ENCODE results near the gene DLG5. TPM values are rescaled to one million over a fixed set of nuclear protein-coding genes. Genes with fewer than 3 reads are reported as not detected.

Gene DLG5
- total and polyA plus RNA-seq, 9 of the 15 experiments (the other 6 are each of a cell fraction or from before 2014, with no cell fraction given) = 1.4 to 26.8 (median 11.2) TPM

DNA sequence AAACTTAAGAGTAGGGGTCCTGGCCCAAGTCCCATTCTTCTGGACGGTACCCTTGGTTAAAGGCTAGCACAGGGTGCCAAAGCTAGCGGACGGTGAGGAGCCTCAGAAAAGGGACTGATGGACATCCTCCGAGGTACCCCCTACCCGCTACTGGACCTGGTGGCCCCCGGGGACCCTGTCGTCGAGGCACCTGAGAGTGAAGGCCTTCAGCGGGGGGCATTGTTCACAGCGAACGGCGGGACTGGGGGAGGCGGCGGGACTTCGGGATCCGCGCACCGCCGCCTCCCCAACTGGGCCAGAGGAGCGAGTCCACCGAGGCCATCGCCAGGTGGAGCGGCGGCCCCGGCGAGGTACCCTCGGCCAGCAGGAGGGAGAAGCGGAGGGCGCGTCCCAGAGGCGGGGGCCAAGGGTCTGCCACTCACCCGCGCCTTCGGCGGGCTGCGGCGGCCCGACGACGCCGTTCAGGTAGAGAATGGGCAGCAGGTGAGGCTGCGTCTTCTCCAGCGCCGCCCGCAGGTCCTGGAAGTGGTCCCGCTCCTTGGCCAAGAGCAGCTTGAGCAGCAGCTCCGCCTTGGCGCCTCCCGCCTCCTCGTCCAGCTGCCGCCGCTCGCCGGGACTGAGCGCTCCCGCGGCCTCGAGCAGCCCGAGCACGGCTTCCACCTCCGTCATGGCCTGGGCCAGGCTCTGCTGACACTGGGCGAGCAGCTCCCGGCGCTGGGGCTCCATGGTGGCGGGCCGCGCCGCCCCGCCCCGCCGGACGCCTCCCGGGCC is 575 bp downstream of the DLG5 start (continued):
- no peak for TF ChIP-seq GTF2E2 (tag; IDR thresholded peaks at IDR 0.05)
- TF ChIP-seq, protein P1, sequence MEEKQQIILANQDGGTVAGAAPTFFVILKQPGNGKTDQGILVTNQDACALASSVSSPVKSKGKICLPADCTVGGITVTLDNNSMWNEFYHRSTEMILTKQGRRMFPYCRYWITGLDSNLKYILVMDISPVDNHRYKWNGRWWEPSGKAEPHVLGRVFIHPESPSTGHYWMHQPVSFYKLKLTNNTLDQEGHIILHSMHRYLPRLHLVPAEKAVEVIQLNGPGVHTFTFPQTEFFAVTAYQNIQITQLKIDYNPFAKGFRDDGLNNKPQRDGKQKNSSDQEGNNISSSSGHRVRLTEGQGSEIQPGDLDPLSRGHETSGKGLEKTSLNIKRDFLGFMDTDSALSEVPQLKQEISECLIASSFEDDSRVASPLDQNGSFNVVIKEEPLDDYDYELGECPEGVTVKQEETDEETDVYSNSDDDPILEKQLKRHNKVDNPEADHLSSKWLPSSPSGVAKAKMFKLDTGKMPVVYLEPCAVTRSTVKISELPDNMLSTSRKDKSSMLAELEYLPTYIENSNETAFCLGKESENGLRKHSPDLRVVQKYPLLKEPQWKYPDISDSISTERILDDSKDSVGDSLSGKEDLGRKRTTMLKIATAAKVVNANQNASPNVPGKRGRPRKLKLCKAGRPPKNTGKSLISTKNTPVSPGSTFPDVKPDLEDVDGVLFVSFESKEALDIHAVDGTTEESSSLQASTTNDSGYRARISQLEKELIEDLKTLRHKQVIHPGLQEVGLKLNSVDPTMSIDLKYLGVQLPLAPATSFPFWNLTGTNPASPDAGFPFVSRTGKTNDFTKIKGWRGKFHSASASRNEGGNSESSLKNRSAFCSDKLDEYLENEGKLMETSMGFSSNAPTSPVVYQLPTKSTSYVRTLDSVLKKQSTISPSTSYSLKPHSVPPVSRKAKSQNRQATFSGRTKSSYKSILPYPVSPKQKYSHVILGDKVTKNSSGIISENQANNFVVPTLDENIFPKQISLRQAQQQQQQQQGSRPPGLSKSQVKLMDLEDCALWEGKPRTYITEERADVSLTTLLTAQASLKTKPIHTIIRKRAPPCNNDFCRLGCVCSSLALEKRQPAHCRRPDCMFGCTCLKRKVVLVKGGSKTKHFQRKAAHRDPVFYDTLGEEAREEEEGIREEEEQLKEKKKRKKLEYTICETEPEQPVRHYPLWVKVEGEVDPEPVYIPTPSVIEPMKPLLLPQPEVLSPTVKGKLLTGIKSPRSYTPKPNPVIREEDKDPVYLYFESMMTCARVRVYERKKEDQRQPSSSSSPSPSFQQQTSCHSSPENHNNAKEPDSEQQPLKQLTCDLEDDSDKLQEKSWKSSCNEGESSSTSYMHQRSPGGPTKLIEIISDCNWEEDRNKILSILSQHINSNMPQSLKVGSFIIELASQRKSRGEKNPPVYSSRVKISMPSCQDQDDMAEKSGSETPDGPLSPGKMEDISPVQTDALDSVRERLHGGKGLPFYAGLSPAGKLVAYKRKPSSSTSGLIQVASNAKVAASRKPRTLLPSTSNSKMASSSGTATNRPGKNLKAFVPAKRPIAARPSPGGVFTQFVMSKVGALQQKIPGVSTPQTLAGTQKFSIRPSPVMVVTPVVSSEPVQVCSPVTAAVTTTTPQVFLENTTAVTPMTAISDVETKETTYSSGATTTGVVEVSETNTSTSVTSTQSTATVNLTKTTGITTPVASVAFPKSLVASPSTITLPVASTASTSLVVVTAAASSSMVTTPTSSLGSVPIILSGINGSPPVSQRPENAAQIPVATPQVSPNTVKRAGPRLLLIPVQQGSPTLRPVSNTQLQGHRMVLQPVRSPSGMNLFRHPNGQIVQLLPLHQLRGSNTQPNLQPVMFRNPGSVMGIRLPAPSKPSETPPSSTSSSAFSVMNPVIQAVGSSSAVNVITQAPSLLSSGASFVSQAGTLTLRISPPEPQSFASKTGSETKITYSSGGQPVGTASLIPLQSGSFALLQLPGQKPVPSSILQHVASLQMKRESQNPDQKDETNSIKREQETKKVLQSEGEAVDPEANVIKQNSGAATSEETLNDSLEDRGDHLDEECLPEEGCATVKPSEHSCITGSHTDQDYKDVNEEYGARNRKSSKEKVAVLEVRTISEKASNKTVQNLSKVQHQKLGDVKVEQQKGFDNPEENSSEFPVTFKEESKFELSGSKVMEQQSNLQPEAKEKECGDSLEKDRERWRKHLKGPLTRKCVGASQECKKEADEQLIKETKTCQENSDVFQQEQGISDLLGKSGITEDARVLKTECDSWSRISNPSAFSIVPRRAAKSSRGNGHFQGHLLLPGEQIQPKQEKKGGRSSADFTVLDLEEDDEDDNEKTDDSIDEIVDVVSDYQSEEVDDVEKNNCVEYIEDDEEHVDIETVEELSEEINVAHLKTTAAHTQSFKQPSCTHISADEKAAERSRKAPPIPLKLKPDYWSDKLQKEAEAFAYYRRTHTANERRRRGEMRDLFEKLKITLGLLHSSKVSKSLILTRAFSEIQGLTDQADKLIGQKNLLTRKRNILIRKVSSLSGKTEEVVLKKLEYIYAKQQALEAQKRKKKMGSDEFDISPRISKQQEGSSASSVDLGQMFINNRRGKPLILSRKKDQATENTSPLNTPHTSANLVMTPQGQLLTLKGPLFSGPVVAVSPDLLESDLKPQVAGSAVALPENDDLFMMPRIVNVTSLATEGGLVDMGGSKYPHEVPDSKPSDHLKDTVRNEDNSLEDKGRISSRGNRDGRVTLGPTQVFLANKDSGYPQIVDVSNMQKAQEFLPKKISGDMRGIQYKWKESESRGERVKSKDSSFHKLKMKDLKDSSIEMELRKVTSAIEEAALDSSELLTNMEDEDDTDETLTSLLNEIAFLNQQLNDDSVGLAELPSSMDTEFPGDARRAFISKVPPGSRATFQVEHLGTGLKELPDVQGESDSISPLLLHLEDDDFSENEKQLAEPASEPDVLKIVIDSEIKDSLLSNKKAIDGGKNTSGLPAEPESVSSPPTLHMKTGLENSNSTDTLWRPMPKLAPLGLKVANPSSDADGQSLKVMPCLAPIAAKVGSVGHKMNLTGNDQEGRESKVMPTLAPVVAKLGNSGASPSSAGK (IDR thresholded peaks at IDR 0.05) = peak; percentile 61; the same call in 1 of the 2 replicates
- no peak for TF ChIP-seq CBX8 (IDR thresholded peaks at IDR 0.05; ENCODE audit: borderline replicate concordance, extremely low read depth, low read depth, low read length, poor library complexity, severe bottlenecking)
- TF ChIP-seq ZNF766 (CRISPR knock-in tag; conservative IDR thresholded peaks at IDR 0.05) = no peak
- TF ChIP-seq SIX5 (IDR thresholded peaks at IDR 0.05; ENCODE audit: borderline replicate concordance in 1 of 2, insufficient read depth in 1 of 2, low read depth in 1 of 2, low read length in 2 of 2) = no peak
- no peak for TF ChIP-seq YY1 (IDR thresholded peaks at IDR 0.05; ENCODE audit: borderline replicate concordance in 1 of 3, control insufficient read depth in 1 of 3, extremely low read depth in 1 of 3, insufficient read depth in 3 of 3, insufficient read length in 1 of 3, insufficient replicate concordance in 2 of 3, low read depth in 1 of 3, low read length in 2 of 3)
- no peak for TF ChIP-seq RUNX1 (IDR thresholded peaks at IDR 0.05; ENCODE audit: low read depth)
- TF ChIP-seq HDAC2 (IDR thresholded peaks at IDR 0.05) = no peak
- TF ChIP-seq POLR3A (IDR thresholded peaks at IDR 0.05; ENCODE audit: borderline replicate concordance, extremely low read depth, insufficient read depth, insufficient read length) = no peak
- TF ChIP-seq, protein P2, sequence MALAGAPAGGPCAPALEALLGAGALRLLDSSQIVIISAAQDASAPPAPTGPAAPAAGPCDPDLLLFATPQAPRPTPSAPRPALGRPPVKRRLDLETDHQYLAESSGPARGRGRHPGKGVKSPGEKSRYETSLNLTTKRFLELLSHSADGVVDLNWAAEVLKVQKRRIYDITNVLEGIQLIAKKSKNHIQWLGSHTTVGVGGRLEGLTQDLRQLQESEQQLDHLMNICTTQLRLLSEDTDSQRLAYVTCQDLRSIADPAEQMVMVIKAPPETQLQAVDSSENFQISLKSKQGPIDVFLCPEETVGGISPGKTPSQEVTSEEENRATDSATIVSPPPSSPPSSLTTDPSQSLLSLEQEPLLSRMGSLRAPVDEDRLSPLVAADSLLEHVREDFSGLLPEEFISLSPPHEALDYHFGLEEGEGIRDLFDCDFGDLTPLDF (CRISPR knock-in tag; IDR thresholded peaks at IDR 0.05) = no peak
- no peak for TF ChIP-seq E2F3 (CRISPR knock-in tag; IDR thresholded peaks at IDR 0.05)
- TF ChIP-seq TAF15 (IDR thresholded peaks at IDR 0.05; ENCODE audit: low read depth, low read length) = no peak
- TF ChIP-seq CCAR2 (IDR thresholded peaks at IDR 0.05; ENCODE audit: low read depth, low read length) = no peak
